Thyroid gland (tissue), 4 donors: Measurements from ENCODE around the gene SHISA4.

Experiments used
- POLR2A ChIP-seq, 2 donors: fragments of 450-650 bp; IDR thresholded peaks; one replicate each; pipeline ENCODE4 v1.6.1; 2017; ENCODE audit warnings: antibody characterized with exemption in 2 of 2, mild to moderate bottlenecking in 2 of 2, moderate library complexity in 1 of 2
- TF ChIP-seq, protein P1 (sequence below), 6 experiments: fragments of 200-600 bp in 3 of 6; fragments of 450-650 bp in 3 of 6; sonication (generic) in 3 of 6; IDR thresholded peaks; one replicate each; pipeline ENCODE4 v1.5.1; 2016 to 2019; ENCODE audit warnings: antibody characterized with exemption in 6 of 6, mild to moderate bottlenecking in 2 of 6, inconsistent platforms in 1 of 6, moderate library complexity in 1 of 6

DNA sequence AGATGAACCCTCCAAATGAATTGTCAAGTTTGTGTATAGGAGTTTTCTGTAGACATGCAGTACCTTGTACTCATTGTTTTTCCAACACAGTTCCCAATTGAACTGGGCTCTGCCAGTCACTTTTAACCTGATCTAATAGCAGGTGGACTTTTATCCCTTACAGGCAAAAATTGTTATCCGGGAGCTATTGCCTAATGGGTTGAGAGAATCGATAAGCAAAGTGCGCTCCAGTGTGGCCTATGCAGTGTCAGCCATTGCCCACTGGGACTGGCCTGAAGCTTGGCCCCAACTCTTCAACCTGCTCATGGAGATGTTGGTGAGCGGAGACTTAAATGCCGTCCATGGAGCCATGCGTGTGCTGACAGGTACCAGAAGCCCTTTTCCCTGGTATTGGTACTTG is 40.5 kb upstream of the SHISA4 start:
- no peak for TF ChIP-seq POLR2A (IDR thresholded peaks at IDR 0.05)
- TF ChIP-seq, protein P1, sequence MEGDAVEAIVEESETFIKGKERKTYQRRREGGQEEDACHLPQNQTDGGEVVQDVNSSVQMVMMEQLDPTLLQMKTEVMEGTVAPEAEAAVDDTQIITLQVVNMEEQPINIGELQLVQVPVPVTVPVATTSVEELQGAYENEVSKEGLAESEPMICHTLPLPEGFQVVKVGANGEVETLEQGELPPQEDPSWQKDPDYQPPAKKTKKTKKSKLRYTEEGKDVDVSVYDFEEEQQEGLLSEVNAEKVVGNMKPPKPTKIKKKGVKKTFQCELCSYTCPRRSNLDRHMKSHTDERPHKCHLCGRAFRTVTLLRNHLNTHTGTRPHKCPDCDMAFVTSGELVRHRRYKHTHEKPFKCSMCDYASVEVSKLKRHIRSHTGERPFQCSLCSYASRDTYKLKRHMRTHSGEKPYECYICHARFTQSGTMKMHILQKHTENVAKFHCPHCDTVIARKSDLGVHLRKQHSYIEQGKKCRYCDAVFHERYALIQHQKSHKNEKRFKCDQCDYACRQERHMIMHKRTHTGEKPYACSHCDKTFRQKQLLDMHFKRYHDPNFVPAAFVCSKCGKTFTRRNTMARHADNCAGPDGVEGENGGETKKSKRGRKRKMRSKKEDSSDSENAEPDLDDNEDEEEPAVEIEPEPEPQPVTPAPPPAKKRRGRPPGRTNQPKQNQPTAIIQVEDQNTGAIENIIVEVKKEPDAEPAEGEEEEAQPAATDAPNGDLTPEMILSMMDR (IDR thresholded peaks at IDR 0.05), result no peak
